ENCODE results near the gene GET3.

DNA sequence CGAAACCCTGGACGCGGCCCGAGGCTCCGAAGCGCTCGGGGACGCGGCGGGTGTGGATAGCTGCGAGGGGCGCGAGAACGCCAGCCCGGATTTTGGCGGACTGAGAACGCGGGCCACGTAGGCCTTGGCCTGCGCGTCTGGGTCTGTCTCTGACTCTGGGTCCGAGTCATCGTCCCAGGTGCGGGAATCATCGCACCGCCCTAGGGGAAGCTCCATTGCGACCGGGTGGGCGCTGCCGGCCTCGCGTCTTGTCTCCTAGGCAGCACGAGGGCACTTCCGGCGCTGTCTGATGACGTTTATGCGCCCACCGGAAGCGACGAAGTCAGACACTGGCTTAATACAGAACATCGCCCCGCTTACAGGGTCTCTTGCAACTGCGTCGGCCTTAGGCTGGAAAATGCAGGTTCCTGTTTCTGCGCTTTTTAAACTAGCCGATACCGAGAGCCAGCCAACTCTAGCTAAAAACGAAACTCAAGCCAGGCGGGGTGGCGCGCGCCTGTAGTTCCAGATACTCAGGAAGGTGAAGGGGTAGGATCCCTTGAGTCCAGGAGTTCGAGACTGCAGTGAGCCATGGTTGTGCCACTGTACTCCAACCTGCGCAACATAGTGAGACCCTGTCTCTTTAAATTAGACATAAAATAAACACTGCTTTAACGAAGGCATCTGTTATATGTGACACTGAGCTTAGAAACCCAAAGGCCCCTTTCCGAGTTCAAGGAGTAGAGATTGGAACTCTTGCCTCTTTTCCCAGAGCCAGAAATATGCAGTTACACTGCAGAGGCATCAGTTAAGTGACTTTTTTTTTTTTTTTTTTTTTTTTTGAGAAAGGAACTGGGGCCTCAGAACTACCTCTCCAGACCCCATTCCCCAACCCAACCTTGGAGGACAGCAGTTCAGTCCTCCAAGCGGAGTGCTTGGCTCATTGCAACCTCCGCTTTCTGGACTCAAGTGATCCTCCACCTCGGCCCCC is 40.6 kb upstream of the GET3 start, which contains the start of gene FBXW9:
- TF ChIP-seq JUND (IDR thresholded peaks at IDR 0.05) (no peak), TAF1 (conservative IDR thresholded peaks at IDR 0.05) (no peak), GABPA (IDR thresholded peaks at IDR 0.05 in 1 of 2, conservative IDR thresholded peaks at IDR 0.05 in 1 of 2) (peak; percentile 98 to 100), HNF4G (IDR thresholded peaks at IDR 0.05) (no peak)
- TF ChIP-seq, protein P1, sequence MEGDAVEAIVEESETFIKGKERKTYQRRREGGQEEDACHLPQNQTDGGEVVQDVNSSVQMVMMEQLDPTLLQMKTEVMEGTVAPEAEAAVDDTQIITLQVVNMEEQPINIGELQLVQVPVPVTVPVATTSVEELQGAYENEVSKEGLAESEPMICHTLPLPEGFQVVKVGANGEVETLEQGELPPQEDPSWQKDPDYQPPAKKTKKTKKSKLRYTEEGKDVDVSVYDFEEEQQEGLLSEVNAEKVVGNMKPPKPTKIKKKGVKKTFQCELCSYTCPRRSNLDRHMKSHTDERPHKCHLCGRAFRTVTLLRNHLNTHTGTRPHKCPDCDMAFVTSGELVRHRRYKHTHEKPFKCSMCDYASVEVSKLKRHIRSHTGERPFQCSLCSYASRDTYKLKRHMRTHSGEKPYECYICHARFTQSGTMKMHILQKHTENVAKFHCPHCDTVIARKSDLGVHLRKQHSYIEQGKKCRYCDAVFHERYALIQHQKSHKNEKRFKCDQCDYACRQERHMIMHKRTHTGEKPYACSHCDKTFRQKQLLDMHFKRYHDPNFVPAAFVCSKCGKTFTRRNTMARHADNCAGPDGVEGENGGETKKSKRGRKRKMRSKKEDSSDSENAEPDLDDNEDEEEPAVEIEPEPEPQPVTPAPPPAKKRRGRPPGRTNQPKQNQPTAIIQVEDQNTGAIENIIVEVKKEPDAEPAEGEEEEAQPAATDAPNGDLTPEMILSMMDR (IDR thresholded peaks at IDR 0.05; ENCODE audit: low read depth, low read length, missing input control) = no peak
- TF ChIP-seq, protein P2, sequence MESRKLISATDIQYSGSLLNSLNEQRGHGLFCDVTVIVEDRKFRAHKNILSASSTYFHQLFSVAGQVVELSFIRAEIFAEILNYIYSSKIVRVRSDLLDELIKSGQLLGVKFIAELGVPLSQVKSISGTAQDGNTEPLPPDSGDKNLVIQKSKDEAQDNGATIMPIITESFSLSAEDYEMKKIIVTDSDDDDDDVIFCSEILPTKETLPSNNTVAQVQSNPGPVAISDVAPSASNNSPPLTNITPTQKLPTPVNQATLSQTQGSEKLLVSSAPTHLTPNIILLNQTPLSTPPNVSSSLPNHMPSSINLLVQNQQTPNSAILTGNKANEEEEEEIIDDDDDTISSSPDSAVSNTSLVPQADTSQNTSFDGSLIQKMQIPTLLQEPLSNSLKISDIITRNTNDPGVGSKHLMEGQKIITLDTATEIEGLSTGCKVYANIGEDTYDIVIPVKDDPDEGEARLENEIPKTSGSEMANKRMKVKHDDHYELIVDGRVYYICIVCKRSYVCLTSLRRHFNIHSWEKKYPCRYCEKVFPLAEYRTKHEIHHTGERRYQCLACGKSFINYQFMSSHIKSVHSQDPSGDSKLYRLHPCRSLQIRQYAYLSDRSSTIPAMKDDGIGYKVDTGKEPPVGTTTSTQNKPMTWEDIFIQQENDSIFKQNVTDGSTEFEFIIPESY (IDR thresholded peaks at IDR 0.05) = no peak

All from liver (tissue), 3 donors.